HG02885 (cell line): ENCODE data around the gene DNPEP.

ENCODE experiments used
- ATAC-seq: cut with Tn5 transposase; IDR thresholded peaks from one replicate; pipeline ENCODE4 v1.9.1; 2021; ENCODE audit warnings: mild to moderate bottlenecking; ENCODE audit not compliant: unreplicated experiment, poor library complexity

Gene DNPEP

DNA sequence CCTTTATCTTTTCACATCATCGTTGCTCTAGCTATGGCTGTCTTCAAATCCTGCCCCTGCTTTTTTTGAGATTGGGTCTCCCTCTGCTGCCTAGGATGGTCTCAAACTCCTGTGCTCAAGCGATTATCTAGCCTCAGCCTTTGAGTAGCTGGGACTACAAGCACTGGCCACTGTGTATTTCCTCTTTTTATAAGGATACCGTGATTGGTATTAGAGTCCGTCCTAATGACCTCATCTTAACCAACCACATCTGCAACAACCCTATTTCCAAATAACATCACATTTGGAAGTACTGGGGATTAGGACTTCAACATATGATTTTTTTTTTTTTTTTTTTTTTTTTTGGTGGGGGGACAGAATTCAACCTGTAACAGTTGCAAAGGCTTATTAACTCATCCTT is 64.3 kb downstream of the DNPEP start:
- no peak for ATAC-seq
